Endothelial cell of umbilical vein (primary cell): ENCODE measurements around the gene TMEM171. TPM values are rescaled to one million over a fixed set of nuclear protein-coding genes. Genes with fewer than 3 reads are reported as not detected.

Source experiments
- BruUV-seq: library from RNA; stranded (reverse); fragments of 400-500 nt; replicated peaks from 2 replicates; lab custom pipeline; 2021; lab: Mats Ljungman, UMichigan
- CTCF ChIA-PET: fragments of 300-600, 350-600 bp; sonication (Branson Sonifier 250); formaldehyde crosslinking; loops from one replicate; lab custom pipeline; 2021; ENCODE audit warnings: antibody characterized with exemption, inconsistent platforms; lab: Charles Lee
- POLR2A ChIA-PET: fragments of 300-600, 350-600 bp; sonication (Branson Sonifier 250); formaldehyde crosslinking; loops from one replicate; lab custom pipeline; 2021; ENCODE audit warnings: antibody characterized with exemption, inconsistent platforms; lab: Charles Lee
- DNase-seq: peaks from one replicate; pipeline ENCODE4 v3.0.0-alpha.2; 2011; ENCODE audit warnings: low read depth, low spot score
- FAIRE-seq: peaks from 2 replicates; lab custom pipeline; 2011; peaks lifted over from hg19 to GRCh38; lab: Jason Lieb, UNC
- H2AFZ ChIP-seq: 2 replicates; pipeline ENCODE4 v1.6.0; 2012; ENCODE audit warnings: low read depth, low read length, control low read depth, inconsistent platforms
- H3K27ac ChIP-seq: 2 replicates; pipeline ENCODE4 v1.5.1; 2011; ENCODE audit warnings: low read depth, mild to moderate bottlenecking, control low read depth, low read length, moderate library complexity; ENCODE audit not compliant: insufficient read depth
- H3K27me3 ChIP-seq, 2 experiments: 2 replicates each; pipeline versions ENCODE4 v1.6.0 to v1.6.1; 2011; ENCODE audit warnings: low read length in 2 of 2, mixed read lengths in 1 of 2; ENCODE audit not compliant: control insufficient read depth in 2 of 2, insufficient read depth in 2 of 2
- H3K36me3 ChIP-seq, 2 experiments: 2 replicates in 1 of 2; 3 replicates in 1 of 2; pipeline ENCODE4 v1.5.1; 2011; ENCODE audit warnings: low read length in 2 of 2, mild to moderate bottlenecking in 1 of 2, moderate library complexity in 1 of 2; ENCODE audit not compliant: control insufficient read depth in 2 of 2, insufficient read depth in 2 of 2; ENCODE audit errors: extremely low read depth in 1 of 2
- H3K4me1 ChIP-seq: 3 replicates; pipeline ENCODE4 v1.5.1; 2011; ENCODE audit warnings: mild to moderate bottlenecking, low read length; ENCODE audit not compliant: control insufficient read depth, insufficient read depth; ENCODE audit errors: extremely low read depth
- H3K4me2 ChIP-seq: 2 replicates; pipeline ENCODE4 v1.6.1; 2011; ENCODE audit warnings: low read length, control low read depth, mixed read lengths; ENCODE audit not compliant: insufficient read depth
- H3K4me3 ChIP-seq, 3 experiments: fragments of 200-600 bp in 1 of 3; sonication (generic), shearing (Covaris generic) in 1 of 3; replicated peaks in 1 of 3; 2 replicates each; pipeline ENCODE4 v1.5.1; 2011 to 2016; ENCODE audit warnings: control low read depth in 3 of 3, low read length in 3 of 3, mild to moderate bottlenecking in 2 of 3, inconsistent platforms in 1 of 3, low read depth in 1 of 3, moderate library complexity in 1 of 3; ENCODE audit not compliant: insufficient read depth in 1 of 3
- H3K79me2 ChIP-seq: 2 replicates; pipeline ENCODE4 v1.6.0; 2012; ENCODE audit warnings: low read length, inconsistent platforms; ENCODE audit not compliant: control insufficient read depth, insufficient read depth
- H3K9ac ChIP-seq: replicated peaks from 2 replicates; pipeline ENCODE3; 2011; ENCODE audit warnings: low read length, control low read depth; ENCODE audit not compliant: insufficient read depth; ENCODE audit errors: extremely low read depth
- H3K9me1 ChIP-seq: replicated peaks from 3 replicates; pipeline ENCODE4 v1.6.0; 2011; ENCODE audit warnings: mild to moderate bottlenecking, low read length; ENCODE audit not compliant: control insufficient read depth, insufficient read depth; ENCODE audit errors: extremely low read depth
- H3K9me3 ChIP-seq: replicated peaks from 2 replicates; pipeline ENCODE4 v1.5.1; 2012; ENCODE audit warnings: low read length, inconsistent platforms; ENCODE audit not compliant: control insufficient read depth, insufficient read depth
- H4K20me1 ChIP-seq: replicated peaks from 2 replicates; pipeline ENCODE3; 2011; ENCODE audit warnings: mild to moderate bottlenecking, low read length; ENCODE audit not compliant: control insufficient read depth, insufficient read depth; ENCODE audit errors: extremely low read depth
- CTCF ChIP-seq, 2 donors: IDR thresholded peaks; 1 replicate in 1 of 2; 2 replicates in 1 of 2; pipeline ENCODE4 v1.5.1; 2011; ENCODE audit warnings: low read length in 2 of 2, mild to moderate bottlenecking in 2 of 2, moderate library complexity in 2 of 2, control low read depth in 1 of 2, inconsistent platforms in 1 of 2, low read depth in 1 of 2; ENCODE audit not compliant: insufficient read depth in 1 of 2; ENCODE audit errors: extremely low read depth in 1 of 2
- EZH2 ChIP-seq: IDR thresholded peaks from 2 replicates; pipeline ENCODE4 v1.6.1; 2012; ENCODE audit warnings: borderline replicate concordance, low read depth, mild to moderate bottlenecking, moderate library complexity, low read length, inconsistent platforms; ENCODE audit not compliant: severe bottlenecking
- FOS ChIP-seq: IDR thresholded peaks from 2 replicates; pipeline ENCODE4 v1.6.1; 2011; ENCODE audit warnings: mild to moderate bottlenecking, low read length, moderate library complexity, borderline replicate concordance; ENCODE audit not compliant: insufficient read depth
- GATA2 ChIP-seq: IDR thresholded peaks from 2 replicates; pipeline ENCODE4 v1.7.0; 2011; ENCODE audit warnings: low read depth, mild to moderate bottlenecking, moderate library complexity, mixed read lengths, low read length; ENCODE audit not compliant: insufficient read length, insufficient read depth
- JUN ChIP-seq: IDR thresholded peaks from 2 replicates; pipeline ENCODE4 v1.6.1; 2011; ENCODE audit warnings: borderline replicate concordance, low read depth; ENCODE audit not compliant: insufficient read length, insufficient read depth
- MYC ChIP-seq: IDR thresholded peaks from one replicate; pipeline ENCODE4 v1.6.1; 2011; ENCODE audit warnings: mild to moderate bottlenecking, low read depth, low read length
- POLR2A ChIP-seq: IDR thresholded peaks from 2 replicates; pipeline ENCODE4 v1.6.1; 2012; ENCODE audit warnings: low read depth, mild to moderate bottlenecking, control low read depth, low read length
- POLR2AphosphoS5 ChIP-seq: IDR thresholded peaks from 2 replicates; pipeline ENCODE4 v1.6.1; 2012; ENCODE audit warnings: low read depth, mild to moderate bottlenecking, control low read depth, low read length, moderate library complexity; ENCODE audit not compliant: insufficient read depth
- dilution Hi-C: fragments of 300-500 bp; cut with MboI; formaldehyde crosslinking; loops from one replicate; pipeline ENCODE4 v1.15.0; 2019; ENCODE audit warnings: low sequenced_read_pairs; ENCODE audit not compliant: extremely low pct_ligation_motif_present
- intact Hi-C: fragments of 100-400 bp; cut with micrococcal nuclease; formaldehyde crosslinking; loops from one replicate; pipeline ENCODE4 v1.10.0; 2022
- polyA plus RNA-seq, 4 experiments: library from polyadenylated mRNA; depleted of rRNA in 3 of 4; stranded (reverse) in 3 of 4; unstranded in 1 of 4; fragments of >200 nt; gene quantifications; 2 replicates each; pipeline versions ENCODE4 v1.2.1 to v1.2.3, GENCODE V29; 2011 to 2012; ENCODE audit warnings: missing spikeins in 1 of 4
- total RNA-seq: library from RNA; stranded (reverse); gene quantifications from 2 replicates; pipeline ENCODE4 v1.2.3, GENCODE V29; 2021
- TF ChIP-seq, protein P1 (sequence below): IDR thresholded peaks from 2 replicates; pipeline ENCODE4 v1.6.1; 2011; ENCODE audit not compliant: insufficient read depth, insufficient read length

Gene TMEM171
- total and polyA plus RNA-seq, 2 donors (not counting 3 experiments of a cell fraction or from before 2014, with no cell fraction given), result 5.6 to 11.7 TPM

GRCh38 chr5:73111536-73111935, 8.8 kb upstream of the TMEM171 start:
- no TSS peak for BruUV-seq
- Histone ChIP-seq H3K27ac (no peak overlapping the region), H3K27me3 (peaks cover 2 to 3% of the 10 kb centered on the region in 2 experiments), H3K36me3 (no peaks in the 10 kb centered on the region), H3K9me3 (no peaks in the 10 kb centered on the region), H3K9ac (no peak overlapping the region), H4K20me1 (no peaks in the 10 kb centered on the region), H2AFZ (no peak overlapping the region), H3K4me2 (no peak overlapping the region), H3K4me3 (no peak overlapping the region), H3K79me2 (no peaks in the 10 kb centered on the region), H3K9me1 (no peaks in the 10 kb centered on the region), H3K4me1 (no peaks in the 10 kb centered on the region)
- dilution Hi-C loops, result no loop called here
- ChIA-PET CTCF (interaction anchor here (1.2 to 1.4 kb wide), 2 partner anchors 9 to 105 kb away, joined by 4 to 5 read pairs; no protein-coding TSS in a partner anchor), POLR2A (no interaction called here)
- FAIRE-seq (no peak), DNase-seq (no peak)
- intact Hi-C loops, result no loop called here
- TF ChIP-seq JUN, result no peak
- TF ChIP-seq FOS, result no peak
- TF ChIP-seq, protein P1, sequence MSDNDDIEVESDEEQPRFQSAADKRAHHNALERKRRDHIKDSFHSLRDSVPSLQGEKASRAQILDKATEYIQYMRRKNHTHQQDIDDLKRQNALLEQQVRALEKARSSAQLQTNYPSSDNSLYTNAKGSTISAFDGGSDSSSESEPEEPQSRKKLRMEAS, result no peak
- no peak for TF ChIP-seq POLR2A
- no peak for TF ChIP-seq GATA2
- TF ChIP-seq EZH2, result no peak
- TF ChIP-seq CTCF (IDR thresholded peaks at IDR 0.05; ENCODE audit: extremely low read depth in 1 of 2, insufficient read depth in 1 of 2, low read depth in 1 of 2, low read length in 2 of 2), result no peak
- TF ChIP-seq POLR2AphosphoS5, result no peak
- no peak for TF ChIP-seq MYC
